T-helper 9 cell (primary cell): ENCODE data around the gene FNDC1.
"Not testable (repeated sequence)": the region's sequence is repeated elsewhere in the genome, so short reads cannot be mapped to it uniquely, and the experiment has no call there.

Experiments used
- DNase-seq: peaks from one replicate; pipeline ENCODE4 v3.0.0-alpha.2; 2020

FNDC1 gene

DNA sequence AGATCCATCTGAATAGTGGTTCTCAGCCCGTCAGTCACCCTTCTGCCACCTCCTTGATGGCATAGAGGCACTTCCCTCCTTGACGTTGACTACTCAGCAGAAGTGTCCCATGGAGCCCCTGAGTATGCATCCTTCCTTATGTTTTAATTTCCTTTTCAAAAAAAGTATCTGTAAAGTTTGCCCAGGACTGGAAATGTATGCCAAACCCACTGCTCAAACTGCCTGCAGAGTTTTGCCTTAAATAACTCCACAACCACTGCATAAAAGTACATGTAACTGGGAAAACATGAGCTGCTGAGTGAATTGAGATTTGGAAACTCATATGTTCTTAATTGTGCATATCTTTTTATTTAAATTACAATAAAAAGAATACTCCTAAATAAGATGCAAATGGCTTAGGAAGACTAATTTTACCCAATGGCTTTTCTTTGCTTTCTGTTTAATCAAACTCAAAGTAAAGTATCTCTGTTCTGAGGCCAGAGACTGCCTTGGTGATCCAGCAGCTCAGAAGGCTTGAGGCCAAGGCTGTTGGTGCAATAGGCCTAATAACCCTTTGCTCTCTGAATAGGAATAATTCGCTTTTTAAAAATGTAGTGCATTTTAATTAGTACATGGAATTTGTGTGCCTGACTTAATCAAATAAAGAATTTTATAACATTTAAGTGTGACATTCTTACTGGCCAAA, 90.4 kb downstream of the FNDC1 start:
- DNase-seq = no peak

DNA sequence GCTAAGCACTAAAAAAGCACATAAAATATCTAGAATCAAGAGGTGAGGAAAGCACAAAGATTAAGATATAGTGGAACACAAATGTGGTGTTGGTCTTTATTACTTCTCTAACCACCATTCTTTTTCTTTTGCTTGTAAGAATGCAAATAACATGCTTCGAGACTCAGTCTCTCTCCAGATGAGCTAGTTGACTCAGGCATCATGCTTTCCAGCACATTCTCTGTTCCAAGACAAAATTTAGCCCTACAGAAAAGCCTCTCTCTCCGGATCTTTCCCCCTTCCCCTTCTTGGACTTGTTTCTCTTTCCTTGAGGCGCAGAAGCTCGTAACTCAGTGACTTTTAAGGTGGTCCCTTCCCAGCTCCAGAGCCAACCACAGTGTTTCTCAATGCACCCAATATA, 91.0 kb downstream of the FNDC1 start:
- no peak for DNase-seq

DNA sequence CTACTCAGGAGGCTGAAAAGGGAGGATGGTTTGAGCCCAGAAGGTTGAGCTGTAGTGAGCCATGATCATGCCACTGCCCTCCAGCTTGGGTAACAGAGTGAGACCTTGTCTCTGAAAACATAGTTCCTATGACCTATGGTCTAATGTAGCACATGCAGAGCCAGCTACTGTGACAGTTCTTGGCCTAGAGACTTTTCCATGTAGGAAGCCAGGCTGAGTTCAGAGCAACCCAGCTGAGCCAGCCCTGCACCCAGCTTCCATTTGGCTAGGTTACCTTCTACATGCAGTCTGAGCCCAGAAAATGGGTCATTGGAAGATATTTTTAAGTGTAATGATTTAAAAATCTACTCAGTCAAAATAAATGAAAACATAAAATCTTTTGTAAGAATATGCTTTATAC, 92.8 kb downstream of the FNDC1 start:
- no peak for DNase-seq

DNA sequence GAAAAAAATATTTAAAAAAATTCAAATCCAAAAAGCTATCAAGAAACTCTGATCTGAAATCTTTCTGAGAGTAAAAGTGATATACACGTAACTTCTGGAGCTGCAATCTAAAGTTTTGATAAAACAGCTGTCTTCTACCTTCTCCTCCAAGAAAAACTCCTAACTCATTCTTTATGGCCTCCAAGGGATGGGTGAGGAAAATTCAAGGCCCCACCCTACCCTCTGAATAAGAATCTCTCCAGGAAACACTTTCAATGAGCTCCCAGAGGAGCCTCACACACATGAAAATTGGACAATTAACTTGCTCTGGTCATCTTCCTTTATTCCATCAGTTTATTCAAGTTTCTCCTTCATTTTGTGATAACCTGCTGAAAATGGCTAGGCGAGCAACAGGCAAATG, 93.4 kb downstream of the FNDC1 start:
- no peak for DNase-seq

DNA sequence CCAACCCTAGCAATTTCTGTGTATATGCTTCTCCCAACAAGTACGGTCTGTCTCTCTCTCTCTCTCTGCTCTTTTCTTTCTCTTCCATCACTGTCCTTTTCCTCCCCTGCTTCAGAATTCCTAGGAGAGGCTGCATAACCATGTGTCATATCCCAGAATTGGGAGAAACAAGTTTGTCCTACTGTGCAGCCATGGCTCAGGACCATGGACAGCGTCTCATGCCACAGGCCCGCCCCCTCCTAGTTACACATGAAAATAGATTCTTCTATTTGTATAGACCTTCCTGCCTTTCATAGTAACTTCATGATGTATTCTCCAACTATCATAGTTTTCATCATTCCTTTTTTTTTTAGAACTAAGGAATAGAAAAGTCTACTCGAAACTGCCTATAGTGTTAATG, 98.0 kb downstream of the FNDC1 start:
- DNase-seq = no peak

DNA sequence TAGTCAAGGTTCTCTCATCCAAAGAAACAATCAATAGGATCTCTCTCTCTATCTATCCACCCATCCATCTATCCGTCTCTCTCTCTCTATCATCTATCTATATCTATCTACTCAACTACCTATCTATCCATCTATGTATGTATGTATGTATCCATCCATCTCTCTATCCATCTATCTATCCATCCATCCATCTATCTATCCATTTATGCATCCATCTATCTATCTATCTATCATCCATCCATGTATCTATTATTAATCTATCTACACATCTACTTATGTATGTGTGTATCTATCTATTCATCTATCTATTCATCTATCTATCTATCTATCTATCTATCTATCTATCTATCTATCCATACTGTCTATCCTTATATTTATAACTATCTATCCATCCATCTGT, 99.3 kb downstream of the FNDC1 start:
- DNase-seq = no peak

DNA sequence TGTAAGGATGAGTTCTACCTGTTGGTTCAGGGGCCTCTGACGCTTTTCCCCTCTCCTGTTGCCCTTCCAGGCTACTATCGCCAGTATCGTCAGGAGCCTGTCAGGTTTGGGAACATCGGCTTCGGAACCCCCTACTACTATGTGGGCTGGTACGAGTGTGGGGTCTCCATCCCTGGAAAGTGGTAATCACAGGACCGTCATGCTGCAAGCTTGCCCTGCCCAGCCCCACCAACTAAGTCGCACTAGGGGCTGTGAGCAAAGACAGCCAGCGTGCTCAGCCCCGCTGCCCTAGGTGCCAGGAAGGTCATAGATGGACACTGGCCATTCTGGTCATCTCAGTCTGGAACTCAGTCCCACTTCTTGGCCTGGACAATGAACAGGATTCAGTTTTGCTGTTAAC, 102.1 kb downstream of the FNDC1 start:
- DNase-seq = no peak

DNA sequence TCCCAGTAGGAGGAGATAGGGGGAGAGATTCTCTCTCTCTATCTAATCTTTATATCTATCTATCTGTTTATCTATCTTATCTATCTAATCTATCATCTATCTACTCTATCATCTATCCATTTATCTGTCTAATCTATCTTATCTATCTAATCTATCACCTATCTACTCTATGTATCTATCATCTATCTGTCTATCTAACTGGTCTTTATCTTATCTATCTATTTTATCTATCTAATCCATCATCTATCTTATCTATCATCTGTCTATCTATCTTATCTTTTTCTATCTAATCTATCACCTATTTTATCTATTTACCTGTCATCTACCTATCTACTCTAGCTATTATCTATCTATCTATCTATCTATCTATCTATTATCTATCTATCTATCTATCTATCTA, 109.4 kb downstream of the FNDC1 start:
- DNase-seq = no peak

DNA sequence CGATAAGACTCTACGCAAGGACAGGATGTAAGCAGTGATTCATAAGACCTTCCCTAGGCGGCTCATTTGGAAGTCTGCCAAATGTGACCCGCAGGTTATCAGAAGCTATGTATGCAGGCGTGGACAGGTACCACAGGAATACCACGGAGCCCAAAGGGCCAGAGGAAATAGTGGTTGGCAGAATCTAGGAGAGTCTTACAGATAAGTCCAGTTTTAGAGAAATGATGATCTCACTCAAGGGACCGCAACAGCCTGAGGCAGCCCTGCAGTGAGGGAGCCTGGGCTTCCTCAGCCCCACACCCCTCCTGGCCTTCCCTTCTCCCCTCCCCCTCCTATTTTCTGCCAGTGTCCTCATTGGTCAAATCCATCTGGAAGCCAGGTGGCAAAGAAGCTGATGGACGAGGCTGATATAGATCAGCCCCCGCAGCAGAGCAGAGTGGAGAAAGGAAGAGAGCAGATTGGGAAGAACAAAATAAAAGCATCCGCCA, 110.6 kb downstream of the FNDC1 start:
- DNase-seq = no peak

DNA sequence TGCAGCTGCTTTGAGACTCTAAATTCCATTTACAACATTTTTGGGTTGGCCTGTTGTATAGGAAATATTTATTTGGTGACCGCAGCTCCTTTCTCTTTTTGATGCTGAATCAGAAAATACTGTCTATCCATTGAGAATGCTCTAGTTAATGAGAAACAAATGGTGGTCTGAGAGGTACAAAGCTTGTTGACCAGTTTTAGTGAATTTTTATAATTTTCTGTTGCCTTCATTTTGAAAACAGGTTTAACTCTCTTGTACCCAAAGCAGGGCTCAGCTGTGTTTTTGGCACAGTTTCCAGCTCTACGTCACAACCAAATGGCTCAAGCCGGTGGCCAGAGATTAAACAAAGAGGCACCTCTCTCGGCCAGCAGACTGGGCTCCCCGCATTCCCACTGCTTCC, 113.2 kb downstream of the FNDC1 start:
- no peak for DNase-seq

DNA sequence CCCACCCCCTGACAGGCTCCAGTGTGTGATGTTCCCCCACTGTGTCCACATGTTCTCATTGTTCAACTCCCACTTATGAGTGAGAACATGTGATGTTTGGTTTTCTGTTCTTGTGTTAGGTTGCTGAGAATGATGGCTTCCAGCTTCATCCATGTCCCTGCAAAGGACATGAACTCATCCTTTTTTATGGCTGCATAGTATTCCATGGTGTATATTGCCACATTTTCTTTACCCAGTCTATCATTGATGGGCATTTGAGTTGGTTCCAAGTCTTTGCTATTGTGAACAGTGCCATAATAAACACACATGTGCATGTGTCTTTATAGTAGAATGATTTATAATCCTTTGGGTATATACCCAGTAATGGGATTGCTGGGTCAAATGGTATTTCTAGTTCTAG, 115.5 kb downstream of the FNDC1 start:
- not testable (repeated sequence) for DNase-seq

DNA sequence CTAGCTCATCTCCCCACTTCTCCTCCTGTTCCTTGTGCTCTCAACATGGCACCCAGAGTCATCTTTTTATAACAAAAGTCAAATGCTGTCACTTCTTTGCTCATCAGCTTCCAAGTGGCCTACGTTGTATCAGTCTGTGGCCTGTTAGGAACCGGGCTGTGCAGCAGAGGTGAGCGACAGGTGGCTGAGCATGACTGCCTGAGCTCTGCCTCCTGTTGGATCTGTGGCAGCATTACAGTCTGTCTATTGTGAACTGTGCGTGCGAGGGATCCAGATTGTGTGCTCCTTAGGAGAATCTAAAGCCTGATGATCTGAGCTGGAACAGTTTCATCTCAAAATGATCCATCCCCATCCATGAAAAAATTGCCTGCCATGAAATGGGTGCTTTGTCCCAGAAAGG, 129.6 kb downstream of the FNDC1 start:
- DNase-seq = no peak

DNA sequence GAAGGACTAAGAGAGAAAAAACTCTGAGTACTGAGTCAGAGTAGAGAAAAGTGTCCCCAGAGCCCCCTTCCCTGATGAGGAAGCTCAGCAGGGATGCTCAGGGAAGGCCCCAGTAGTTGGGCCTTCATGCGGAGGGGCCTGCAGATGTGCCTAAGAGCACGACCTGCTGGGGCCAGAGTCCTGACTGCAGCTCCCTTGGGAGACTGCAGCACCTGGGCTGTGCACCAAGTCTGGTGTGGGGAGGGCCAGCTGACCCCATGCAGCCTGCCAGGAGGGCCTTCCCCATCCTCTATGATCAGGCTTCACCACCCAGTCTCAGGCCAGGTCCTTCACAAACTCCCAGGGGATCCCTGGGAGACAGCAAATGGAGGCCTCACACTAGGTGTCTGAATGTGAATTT, 130.4 kb downstream of the FNDC1 start:
- no peak for DNase-seq

DNA sequence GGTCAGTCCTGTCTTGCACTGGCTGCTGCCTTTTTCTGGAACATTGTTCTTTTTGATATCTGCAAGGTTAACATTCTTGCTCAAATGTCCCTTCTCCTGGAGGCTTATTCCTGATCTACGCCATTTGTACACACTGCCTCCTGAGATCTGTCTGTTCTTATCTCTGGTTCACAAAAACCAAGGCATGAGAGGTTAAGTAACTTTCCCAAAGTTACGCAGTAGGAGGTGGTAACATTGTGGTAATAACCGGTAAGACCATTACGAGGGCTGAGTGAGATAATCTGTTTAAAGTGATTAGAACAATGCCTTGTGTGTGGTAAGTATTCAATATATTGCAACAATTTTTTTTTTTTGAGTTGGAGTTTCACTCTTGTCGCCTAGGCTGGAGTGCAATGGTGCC, 132.1 kb downstream of the FNDC1 start:
- DNase-seq = no peak

DNA sequence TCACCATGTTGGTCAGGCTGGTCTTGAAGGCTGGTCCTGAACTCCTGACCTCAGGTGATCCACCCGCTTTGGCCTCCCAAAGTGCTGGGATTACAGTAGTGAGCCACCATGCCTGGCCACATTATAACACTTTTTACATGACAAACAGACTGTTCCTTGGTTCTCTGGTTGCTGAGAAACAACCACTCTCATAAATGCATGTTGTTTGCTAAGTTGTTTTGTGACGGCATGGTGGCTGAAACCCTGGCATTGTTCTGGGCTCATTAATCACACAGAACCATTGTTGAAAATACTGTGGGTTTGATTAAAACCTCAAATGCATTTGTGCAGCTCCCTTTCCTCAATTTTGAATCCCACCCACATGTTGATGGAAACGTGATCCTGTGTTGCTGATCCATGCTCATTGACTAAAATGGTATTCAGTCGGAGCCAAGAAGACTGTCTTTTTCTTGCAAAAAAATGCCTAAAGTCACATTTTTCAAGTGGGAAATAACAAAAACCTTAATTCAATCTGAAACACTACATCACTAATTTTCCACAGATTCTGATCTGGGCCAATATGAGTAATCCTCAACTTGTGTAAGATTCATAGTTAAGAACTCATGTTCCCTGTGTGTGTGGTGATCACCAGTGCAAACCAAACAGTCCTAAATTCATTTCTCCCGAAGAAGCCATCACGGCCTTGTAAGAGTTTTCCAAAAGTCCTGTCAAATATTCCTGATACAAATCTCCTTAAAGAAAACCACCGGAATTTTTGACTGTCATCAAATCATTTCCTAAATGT, 132.8 kb downstream of the FNDC1 start:
- DNase-seq = no peak

DNA sequence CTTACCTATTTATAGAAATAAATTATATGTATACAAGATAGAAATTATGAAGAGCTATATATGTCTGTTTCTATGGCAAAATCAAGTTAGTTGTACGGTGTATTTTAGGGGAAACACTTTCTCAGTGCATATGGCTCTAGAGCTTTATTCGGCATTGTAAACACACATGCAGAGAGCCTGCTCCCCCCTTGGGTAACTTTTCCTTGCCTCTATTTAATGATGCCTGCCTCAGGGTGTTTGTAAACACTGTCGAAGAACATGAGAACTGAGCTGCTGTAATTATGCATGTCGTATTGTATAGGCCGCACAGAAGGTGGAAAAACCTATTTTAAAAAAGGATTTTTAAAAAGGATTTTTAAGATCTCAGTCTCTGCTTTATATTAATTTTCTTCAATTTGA, 133.4 kb downstream of the FNDC1 start:
- no peak for DNase-seq

DNA sequence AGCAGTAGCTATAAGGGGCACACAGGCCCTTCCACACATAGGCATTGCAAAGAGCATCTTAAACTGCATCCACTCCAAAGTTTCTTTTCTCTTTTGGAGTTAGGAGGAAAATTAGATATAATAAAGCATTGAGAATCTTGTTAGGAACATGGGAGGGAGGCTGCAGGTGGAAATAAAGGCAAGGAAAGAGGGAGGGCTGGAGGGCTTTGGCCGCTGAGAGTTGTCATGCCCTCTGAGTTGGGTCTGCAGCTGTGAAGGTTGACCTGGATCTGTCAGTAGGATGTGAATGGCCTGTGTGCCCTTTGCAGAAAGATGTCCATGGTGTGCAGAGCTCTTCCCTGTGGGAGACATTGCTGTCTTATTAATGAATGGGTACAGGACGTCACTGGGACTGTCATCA, 134.0 kb downstream of the FNDC1 start:
- no peak for DNase-seq

DNA sequence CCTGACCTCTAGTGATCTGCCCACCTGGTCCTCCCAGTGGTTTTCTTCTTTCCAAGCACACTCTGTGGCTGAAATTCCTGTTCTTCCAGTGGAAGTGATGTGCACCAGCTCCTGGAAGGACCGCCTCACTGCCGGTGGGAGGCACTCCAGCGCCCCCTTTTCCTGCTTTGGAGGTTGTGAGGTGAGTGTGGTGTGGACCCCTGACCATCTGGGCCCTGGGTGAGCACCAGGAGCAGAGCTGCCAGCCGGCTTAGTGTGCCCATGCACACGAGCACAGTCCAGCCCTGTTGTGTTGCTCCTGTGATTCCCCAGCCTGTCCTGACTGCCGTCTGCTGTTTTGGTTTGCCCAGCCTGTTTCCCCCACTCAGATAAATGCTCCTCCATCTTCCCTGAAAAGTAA, 134.6 kb downstream of the FNDC1 start:
- no peak for DNase-seq

DNA sequence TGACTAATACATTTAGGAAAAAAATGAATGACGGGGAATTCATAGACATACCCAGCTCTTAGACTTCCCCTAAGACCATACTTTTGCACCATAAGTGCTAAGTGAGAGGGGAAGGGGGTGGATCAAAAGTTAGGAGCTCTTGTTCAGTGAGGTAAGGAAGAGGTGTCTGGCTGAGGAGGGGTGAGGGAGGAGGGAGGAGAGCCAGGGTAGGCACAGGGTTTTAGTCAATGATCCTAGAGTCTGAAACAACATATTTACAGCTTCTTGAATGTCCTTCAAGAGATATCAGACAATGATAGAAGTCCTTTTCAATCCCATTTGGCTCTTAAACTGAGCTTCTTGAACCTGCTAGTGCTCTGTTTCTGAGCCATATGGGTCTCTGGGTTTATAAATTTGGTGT, 135.4 kb downstream of the FNDC1 start:
- no peak for DNase-seq

DNA sequence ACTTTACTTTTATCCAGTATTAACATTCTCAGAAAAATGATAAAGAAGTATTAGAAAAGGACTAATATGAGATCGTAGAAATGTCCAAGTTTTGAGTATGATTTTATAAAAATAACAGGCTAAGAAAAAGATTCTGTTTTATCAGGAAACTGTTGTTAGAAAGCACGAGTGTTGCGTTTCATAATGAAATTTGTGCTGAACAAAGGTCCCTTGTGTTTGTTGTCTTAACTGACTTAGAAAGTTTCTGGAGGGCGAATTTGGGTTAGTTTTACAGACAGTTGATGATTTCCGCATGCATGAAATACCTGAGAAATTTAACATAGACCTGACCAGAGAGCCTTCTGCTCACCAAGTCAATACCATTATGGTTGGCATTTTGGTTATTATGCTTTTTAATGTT, 136.0 kb downstream of the FNDC1 start:
- no peak for DNase-seq

DNA sequence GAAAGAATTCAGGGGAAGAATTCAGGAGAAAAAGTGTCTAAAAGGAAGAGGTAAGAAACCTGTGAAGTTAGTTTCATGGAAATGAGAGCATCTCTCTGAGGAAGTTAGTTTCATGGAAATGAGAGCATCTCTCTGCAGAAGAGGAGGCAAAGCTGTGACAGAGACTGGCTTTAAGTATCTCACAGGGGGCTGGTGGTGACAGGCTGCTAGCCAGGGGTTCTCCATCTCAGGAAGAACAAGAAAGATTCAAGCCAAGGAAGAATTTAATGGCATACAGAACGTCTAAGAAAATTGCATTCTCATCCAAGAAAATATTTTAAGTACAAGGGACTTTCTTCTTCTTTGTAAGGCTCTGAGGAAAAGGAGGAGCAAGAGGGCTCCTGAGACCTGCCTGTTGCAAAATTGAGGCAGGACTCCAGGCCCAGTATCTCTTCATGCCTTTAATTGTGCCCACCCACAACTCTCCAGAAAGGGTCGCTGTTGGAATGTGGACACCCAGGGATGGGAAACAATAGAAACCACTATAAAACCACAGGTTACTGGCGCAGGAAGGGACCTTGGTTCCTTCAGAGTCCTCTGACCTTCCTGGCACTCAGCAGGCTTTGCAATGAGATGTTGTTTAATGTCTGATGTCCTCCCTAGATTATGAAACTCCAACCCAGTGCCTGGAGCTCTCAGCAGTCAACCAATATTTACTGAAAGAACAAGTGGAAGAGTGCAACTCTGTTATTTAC, 136.8 kb downstream of the FNDC1 start:
- DNase-seq = no peak

DNA sequence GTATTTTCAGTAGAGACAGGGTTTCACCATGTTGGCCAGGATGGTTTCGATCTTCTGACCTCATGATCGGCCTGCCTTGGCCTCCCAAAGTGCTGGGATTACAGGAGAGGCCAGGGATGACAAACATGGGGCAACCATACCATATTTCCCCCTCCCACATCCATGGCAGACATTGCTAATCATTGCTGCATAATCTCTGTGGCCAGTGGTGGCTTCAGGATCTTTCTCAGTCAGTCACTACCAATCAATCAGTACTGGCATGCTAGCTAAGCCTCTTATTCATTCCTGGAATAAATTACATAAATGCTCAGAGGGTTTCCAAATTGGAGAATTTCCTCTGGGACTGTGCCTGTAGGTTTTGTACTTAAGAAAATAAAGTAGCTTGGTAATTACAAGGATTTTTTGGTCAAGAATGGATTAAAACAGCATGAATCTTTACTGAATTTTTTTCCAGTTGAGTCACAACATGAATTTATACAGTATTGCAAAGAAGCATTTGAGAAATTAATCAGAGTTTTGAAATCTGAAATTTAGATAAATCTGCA, 138.1 kb downstream of the FNDC1 start:
- DNase-seq = no peak

DNA sequence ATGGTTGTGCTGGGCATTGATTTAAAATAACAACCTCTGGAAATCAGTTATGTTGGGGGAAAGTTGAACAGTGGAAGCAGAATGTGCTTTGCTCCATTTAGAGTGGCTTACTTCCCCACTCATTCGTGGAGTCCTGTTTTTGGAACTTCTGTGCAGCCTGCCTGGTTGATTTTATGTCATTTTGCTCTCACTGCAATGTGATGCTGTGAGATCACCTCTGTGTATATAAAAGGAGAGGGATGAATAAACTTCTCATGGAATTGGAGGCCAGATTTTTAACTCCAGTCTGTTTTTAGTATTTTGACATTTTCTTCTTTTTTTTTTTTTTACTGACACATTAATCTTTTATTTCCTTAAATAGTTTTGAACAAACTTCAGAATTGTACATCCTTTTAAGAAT, 139.0 kb downstream of the FNDC1 start:
- DNase-seq = no peak

DNA sequence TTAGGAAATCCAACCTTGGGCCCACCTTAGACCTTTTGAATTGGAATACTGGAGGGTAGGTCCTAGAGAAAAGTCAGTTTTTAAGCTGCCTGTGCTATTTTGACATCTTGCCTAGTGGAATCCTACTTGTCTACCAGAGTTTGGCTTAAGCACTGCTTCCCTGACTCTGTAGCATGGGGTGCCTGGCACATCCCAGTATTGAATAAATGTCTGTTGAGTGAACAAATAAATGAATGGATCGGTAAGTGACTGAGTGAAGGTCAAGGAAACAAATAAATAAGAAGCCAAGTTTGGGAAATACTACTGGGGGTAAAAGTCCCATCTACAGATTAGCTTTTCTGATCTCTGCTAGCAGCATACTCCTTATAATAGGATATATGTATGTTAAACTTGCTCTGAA, 140.5 kb downstream of the FNDC1 start:
- no peak for DNase-seq
